Suprapubic skin (tissue), 4 donors: ENCODE data around the gene FUT4. TPM values are rescaled to one million over a fixed set of nuclear protein-coding genes. Genes with fewer than 3 reads are reported as not detected.

Source experiments
- DNase-seq, 2 donors: peaks; one replicate each; pipeline ENCODE4 v3.0.0-alpha.2; 2019; ENCODE audit warnings: low spot score in 2 of 2
- H3K27ac ChIP-seq: fragments of 200-600 bp; sonication (generic); one replicate; pipeline ENCODE4 v1.5.1; 2019
- H3K27me3 ChIP-seq: fragments of 200-600 bp; sonication (generic); one replicate; pipeline ENCODE4 v1.5.1; 2019
- H3K36me3 ChIP-seq: fragments of 200-600 bp; sonication (generic); one replicate; pipeline ENCODE4 v1.5.1; 2019
- H3K4me1 ChIP-seq: fragments of 200-600 bp; sonication (generic); one replicate; pipeline ENCODE4 v1.5.1; 2019
- H3K4me3 ChIP-seq: fragments of 200-600 bp; sonication (generic); one replicate; pipeline ENCODE4 v1.5.1; 2019; ENCODE audit warnings: mild to moderate bottlenecking
- H3K9me3 ChIP-seq: fragments of 200-600 bp; sonication (generic); one replicate; pipeline ENCODE4 v1.5.1; 2019
- EP300 ChIP-seq: sonication (generic); formaldehyde crosslinking; IDR thresholded peaks from one replicate; pipeline ENCODE4 v1.6.1; 2017; ENCODE audit warnings: antibody characterized with exemption
- POLR2A ChIP-seq, 2 donors: fragments of 450-650 bp; IDR thresholded peaks; one replicate each; pipeline ENCODE4 v1.6.1; 2017; ENCODE audit warnings: antibody characterized with exemption in 2 of 2, mild to moderate bottlenecking in 2 of 2, moderate library complexity in 2 of 2
- POLR2AphosphoS5 ChIP-seq, 3 donors: sonication (generic); formaldehyde crosslinking; IDR thresholded peaks; one replicate each; pipeline ENCODE4 v1.6.1; 2017; ENCODE audit warnings: antibody characterized with exemption in 3 of 3
- WGBS: methylation state at CpG from one replicate; pipeline ENCODE4 v1.1.5; 2018; 5-methylcytosine and 5-hydroxymethylcytosine counted together
- total RNA-seq, 4 donors: library from RNA; depleted of rRNA; stranded (reverse); fragments of >200 nt; gene quantifications; one replicate each; pipeline ENCODE4 v1.1.0, GENCODE V29; 2016
- TF ChIP-seq, protein P1 (sequence below), 2 donors: fragments of 200-600 bp in 1 of 2; fragments of 450-650 bp in 1 of 2; sonication (generic) in 1 of 2; IDR thresholded peaks; one replicate each; pipeline ENCODE4 v1.5.1; 2016 to 2019; ENCODE audit warnings: antibody characterized with exemption in 2 of 2, mild to moderate bottlenecking in 1 of 2, moderate library complexity in 1 of 2

FUT4 gene
- total RNA-seq, 4 donors from 2014 or later = 1.6 to 3.5 (median 2.8) TPM

GRCh38 chr11:94586546-94586945 is 42.8 kb downstream of the FUT4 start:
- Histone ChIP-seq H3K9me3 (no peaks in the 10 kb centered on the region), H3K27ac (no peak overlapping the region), H3K4me3 (no peak overlapping the region), H3K27me3 (no peaks in the 10 kb centered on the region), H3K4me1 (no peaks in the 10 kb centered on the region), H3K36me3 (peaks cover 12% of the 10 kb centered on the region)
- no peak for DNase-seq
- WGBS = 90% methylated on average over 5 of the region's 5 CpGs
- TF ChIP-seq, protein P1, sequence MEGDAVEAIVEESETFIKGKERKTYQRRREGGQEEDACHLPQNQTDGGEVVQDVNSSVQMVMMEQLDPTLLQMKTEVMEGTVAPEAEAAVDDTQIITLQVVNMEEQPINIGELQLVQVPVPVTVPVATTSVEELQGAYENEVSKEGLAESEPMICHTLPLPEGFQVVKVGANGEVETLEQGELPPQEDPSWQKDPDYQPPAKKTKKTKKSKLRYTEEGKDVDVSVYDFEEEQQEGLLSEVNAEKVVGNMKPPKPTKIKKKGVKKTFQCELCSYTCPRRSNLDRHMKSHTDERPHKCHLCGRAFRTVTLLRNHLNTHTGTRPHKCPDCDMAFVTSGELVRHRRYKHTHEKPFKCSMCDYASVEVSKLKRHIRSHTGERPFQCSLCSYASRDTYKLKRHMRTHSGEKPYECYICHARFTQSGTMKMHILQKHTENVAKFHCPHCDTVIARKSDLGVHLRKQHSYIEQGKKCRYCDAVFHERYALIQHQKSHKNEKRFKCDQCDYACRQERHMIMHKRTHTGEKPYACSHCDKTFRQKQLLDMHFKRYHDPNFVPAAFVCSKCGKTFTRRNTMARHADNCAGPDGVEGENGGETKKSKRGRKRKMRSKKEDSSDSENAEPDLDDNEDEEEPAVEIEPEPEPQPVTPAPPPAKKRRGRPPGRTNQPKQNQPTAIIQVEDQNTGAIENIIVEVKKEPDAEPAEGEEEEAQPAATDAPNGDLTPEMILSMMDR (IDR thresholded peaks at IDR 0.05) = no peak
- TF ChIP-seq POLR2A (IDR thresholded peaks at IDR 0.05) = no peak
- no peak for TF ChIP-seq POLR2AphosphoS5 (IDR thresholded peaks at IDR 0.05)
- no peak for TF ChIP-seq EP300

DNA sequence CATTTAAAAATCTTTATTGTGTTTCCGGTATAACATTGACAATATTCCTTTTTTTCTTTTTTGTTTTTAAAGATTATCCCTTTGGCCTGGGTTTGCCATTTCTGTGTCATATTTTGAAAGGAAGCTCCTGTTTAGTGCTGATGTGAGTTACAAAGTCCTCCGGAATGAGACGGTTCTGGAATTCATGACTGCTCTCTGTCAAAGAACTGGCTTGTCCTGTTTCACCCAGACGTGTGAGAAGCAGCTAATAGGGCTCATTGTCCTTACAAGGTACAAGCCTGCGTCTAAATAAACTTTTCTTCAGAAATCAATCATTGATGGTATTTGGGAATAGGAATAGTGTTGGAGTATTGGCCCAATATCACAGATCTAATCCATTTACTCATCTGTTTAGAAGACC is 43.3 kb downstream of the FUT4 start:
- Histone ChIP-seq H3K4me3 (no peak overlapping the region), H3K27me3 (no peaks in the 10 kb centered on the region), H3K4me1 (no peaks in the 10 kb centered on the region), H3K36me3 (peaks cover 12% of the 10 kb centered on the region), H3K27ac (no peak overlapping the region), H3K9me3 (no peaks in the 10 kb centered on the region)
- no peak for DNase-seq
- TF ChIP-seq POLR2A (IDR thresholded peaks at IDR 0.05) (no peak), POLR2AphosphoS5 (IDR thresholded peaks at IDR 0.05) (no peak), EP300 (no peak)
- TF ChIP-seq, protein P1 (IDR thresholded peaks at IDR 0.05) = no peak
- WGBS = 66% methylated on average over 5 of the region's 5 CpGs

DNA sequence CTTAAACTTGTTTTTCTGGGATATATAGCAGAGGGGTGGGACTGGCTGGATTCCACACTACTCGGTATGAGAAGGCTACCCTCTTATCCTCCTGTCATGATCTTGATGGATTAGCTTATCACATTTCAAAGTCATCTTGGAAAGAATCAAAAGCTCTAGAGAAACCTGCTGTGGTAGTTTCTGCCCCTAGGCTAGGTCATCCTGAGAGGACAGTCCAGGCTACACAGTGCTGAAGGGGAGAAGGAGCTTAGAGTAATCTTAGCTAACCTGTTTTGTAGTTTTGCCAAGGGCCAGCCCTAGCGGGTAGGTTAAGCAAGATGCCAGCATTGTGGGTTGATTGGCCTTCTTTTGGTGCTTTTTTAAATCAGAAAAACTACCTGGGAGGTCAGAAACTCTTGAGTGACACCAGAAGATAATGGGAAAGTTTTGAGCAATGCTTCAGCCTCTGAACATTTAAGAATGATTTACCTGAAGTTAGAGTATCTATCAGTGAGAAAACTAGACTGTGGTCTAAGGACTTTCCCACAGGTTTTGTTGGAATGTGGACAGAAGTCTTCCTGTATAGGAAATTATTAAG is 44.7 kb downstream of the FUT4 start:
- no peak for TF ChIP-seq POLR2A (IDR thresholded peaks at IDR 0.05)
- no peak for TF ChIP-seq POLR2AphosphoS5 (IDR thresholded peaks at IDR 0.05)
- TF ChIP-seq, protein P1 (IDR thresholded peaks at IDR 0.05) = no peak
- no peak for TF ChIP-seq EP300
- H3K4me1 ChIP-seq = no peaks in the 10 kb centered on the region
- no peak overlapping the region for H3K27ac ChIP-seq
- H3K9me3 ChIP-seq = no peaks in the 10 kb centered on the region
- H3K27me3 ChIP-seq = no peaks in the 10 kb centered on the region
- peaks cover 12% of the 10 kb centered on the region for H3K36me3 ChIP-seq
- no peak for DNase-seq
- H3K4me3 ChIP-seq = no peak overlapping the region
- 51% methylated on average over 2 of the region's 2 CpGs for WGBS

GRCh38 chr11:94590352-94591041 is 46.8 kb downstream of the FUT4 start:
- Histone ChIP-seq H3K4me1 (no peaks in the 10 kb centered on the region), H3K27ac (no peak overlapping the region), H3K27me3 (no peaks in the 10 kb centered on the region), H3K36me3 (peaks cover 12% of the 10 kb centered on the region), H3K4me3 (no peak overlapping the region), H3K9me3 (no peaks in the 10 kb centered on the region)
- WGBS = 63% methylated on average over 6 of the region's 6 CpGs
- TF ChIP-seq, protein P1 (IDR thresholded peaks at IDR 0.05) = no peak
- TF ChIP-seq POLR2A (IDR thresholded peaks at IDR 0.05) (no peak), EP300 (no peak), POLR2AphosphoS5 (IDR thresholded peaks at IDR 0.05) (no peak)
- no peak for DNase-seq

- DNase-seq = no peak
- Histone ChIP-seq H3K27me3 (no peaks in the 10 kb centered on the region), H3K27ac (no peak overlapping the region), H3K9me3 (no peaks in the 10 kb centered on the region), H3K36me3 (peaks cover 12% of the 10 kb centered on the region), H3K4me3 (no peak overlapping the region), H3K4me1 (no peaks in the 10 kb centered on the region)
- WGBS = 74% methylated on average over 2 of the region's 2 CpGs
- no peak for TF ChIP-seq POLR2A (IDR thresholded peaks at IDR 0.05)
Observed at GRCh38 chr11:94593030-94593429, 49.3 kb downstream of the FUT4 start.
